NCI-H1694 (cell line): ENCODE measurements around the gene SYT12.
"Not testable (repeated sequence)": the region's sequence is repeated elsewhere in the genome, so short reads cannot be mapped to it uniquely, and the experiment has no call there.

Experiments
- DNase-seq: peaks from one replicate; lab custom pipeline; 2025; lab: John Stamatoyannopoulos, UW

SYT12 gene

DNA sequence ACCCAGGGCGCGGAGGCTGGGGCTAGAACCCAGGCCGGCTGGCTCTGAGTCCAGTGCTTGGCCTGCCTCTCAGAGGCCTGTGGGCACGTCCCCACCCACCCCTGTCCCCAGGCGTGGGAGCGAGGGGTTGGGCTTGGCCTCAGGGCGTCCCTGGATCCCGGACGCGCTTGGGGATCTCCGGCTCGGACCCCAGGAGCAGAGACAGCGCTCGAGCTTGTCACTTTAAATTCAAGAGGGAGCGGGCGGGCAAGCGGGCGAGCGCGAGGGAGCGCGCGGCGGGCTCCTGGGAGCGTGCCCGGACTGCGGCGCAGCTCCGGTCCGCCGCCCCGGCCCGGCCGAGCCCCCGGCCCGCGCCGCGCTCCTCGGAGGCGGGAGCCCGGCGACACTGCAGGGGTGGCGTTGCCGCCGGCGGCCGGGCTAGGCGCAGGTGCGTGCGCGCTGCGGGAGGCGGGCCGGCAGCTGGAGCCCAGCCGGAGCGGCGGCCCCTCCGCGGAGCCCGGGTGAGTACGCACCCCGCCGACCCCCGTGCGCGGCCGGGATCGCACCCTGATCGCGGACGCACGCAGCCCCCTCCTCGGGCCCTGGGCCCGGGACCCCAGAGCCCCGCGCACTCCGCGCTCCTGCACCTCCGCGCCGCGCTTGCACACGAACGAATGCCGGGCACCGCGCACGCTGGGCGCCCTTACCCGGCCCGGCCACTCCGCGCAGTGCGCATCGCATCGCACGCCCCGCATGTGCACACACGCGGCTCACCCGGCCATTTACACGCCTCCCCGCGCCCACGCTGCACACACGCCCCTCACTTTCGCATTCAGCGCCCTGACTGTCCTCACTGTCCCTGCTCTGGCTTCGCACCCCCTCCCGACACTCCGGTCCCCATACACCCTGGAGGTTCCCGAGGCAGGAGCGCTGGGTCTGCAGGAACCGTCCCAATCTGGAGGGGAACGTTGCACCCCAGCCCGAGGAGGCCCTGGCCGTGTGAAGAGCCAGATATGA, at the start of gene SYT12:
Gene SYT12, plus strand, starts transcription at position 174 of the 996 bp plus-strand sequence. CDS start 7,011 bp downstream, outside the sequence.
- DNase-seq = no peak

DNA sequence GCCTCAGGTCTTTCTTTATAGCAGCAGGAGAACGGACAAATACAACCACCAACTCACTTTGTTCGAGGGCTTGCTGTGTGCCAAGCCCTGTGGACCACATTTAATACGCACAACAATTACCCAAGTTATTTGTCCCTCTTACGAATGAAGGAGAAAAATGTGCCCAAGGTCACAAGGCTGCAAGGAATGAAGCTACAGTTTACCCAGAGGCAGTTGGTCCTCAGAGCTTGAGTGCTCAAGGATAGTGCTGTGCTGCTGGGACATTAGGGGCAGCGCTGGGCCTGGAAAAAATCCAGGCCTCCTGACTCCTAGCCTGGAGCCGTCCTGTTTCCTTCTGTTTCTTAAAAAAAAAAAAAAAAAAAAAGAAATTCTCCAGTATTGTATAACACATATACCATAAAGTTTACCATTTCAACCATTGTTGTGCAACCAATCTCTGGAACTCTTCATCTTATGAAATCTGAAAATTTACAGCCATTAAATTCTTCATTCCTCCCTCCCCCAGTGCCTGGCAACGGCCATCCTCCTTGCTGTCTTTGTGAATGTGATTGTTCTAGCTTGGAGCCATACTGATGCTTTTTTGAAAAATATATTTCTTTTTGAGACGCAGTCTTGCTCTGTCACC, 48.9 kb upstream of the SYT12 start:
- DNase-seq = no peak

- no peak for DNase-seq
Observed at GRCh38 chr11:66974724-66975404, 48.1 kb upstream of the SYT12 start, which contains the start of gene C11orf86. Gene C11orf86, plus strand, starts transcription at chr11:66975304. Its CDS starts 59 bp downstream, at chr11:66975363.

DNA sequence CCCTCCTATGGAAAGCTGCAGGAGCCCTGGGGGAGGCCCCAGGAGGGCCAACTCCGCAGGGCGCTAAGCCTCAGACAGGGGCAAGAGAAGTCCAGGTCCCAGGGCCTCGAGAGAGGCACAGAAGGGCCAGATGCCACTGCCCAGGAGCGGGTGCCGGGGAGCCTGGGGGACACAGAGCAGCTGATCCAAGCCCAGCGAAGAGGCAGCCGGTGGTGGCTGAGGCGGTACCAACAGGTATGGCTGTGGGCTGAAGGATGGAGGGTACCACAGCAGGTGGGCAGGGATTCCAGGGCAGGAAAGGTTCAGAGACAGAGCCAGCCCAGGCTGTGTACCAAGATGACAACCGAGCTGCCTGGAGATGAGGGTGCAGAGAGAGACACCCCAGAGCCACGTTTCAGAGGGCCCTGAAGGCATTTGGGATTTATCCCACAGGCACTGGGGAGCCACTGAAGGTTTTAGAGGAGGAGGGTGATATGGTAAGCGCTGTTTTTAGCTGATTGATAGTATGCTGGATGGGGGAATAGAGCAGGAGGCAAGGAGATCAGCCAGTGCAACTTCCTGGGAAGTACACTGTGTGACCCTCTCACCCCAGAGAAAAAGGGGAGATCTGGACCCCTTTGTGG, 47.4 kb upstream of the SYT12 start:
- no peak for DNase-seq

DNA sequence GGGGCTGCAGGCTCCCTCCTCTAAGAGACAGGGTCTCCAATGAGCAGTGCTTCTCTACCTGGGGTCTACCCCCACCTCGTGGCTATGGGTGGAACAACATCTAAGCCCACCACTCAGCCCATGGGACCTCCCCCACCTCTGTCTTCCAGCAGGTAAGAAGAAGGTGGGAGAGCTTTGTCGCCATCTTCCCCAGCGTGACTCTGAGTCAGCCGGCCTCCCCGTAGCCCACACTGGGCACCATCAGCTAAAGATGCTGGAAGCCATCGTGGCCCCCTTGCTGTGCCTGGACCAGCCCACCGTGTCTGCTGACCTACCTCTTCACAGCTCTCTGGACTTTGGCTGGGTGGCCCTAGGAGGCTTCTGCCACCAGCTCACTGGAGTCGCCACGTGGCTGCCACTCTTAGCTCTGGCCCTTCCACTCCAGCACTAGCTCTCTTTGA, 46.9 kb upstream of the SYT12 start:
- peak; percentile 7 for DNase-seq

DNA sequence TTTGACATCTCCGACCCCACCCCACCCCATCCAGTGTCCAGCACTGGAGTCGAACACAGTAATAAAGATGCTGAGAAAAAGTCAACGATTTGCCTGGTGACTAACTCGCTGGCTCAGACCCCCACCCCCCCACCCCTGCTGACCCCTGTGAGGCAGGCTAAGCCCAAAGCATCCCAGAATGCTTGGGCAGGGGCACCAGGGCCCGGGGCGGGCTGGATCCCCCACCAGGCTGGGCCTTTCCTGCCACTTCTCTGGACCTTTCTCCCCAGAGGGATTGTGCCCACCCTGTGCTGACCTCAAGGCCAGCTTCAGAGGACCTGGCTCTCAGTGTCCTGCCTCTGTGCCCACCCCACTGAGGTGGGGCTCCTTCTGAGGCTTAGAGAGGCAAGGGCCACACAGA, 46.0 kb upstream of the SYT12 start:
- no peak for DNase-seq

DNA sequence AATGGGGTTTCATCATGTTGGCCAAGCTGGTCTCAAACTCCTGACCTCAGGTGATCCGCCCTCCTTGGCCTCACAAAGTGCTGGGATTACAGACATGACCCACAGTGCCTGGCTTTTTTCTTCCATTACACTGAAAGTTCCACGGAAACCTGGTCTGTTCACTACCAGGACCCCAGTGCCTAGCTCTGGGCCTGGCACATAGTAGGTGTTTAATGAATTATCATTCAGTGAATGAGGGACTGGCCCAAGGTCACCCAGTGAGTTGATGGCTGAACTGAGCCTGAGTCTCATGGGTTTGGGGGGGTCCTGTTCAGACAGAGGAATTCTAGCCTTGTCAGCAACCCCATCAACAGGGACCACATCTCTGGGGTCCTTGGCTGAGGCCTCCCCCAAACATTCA, 44.7 kb upstream of the SYT12 start:
- DNase-seq = no peak

DNA sequence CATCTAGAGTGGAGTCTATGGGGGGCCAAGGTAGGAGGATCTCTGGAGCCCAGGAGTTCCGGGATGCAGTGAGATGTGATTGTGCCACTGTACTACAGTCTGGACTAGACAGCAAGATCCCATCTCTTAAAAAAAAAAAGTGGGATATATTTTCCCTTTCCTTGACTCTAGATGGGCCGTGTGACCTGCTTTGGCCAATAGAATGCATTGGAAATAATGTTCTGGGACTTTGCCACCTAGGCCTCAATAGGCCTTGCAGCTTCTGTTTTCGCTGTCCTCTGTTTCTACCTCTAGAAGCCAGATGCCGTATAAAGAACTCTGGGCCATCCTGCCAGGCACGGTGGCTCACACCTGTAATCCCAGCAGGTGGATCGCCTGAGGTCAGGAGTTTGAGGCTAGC, 44.2 kb upstream of the SYT12 start:
- DNase-seq = no peak

DNA sequence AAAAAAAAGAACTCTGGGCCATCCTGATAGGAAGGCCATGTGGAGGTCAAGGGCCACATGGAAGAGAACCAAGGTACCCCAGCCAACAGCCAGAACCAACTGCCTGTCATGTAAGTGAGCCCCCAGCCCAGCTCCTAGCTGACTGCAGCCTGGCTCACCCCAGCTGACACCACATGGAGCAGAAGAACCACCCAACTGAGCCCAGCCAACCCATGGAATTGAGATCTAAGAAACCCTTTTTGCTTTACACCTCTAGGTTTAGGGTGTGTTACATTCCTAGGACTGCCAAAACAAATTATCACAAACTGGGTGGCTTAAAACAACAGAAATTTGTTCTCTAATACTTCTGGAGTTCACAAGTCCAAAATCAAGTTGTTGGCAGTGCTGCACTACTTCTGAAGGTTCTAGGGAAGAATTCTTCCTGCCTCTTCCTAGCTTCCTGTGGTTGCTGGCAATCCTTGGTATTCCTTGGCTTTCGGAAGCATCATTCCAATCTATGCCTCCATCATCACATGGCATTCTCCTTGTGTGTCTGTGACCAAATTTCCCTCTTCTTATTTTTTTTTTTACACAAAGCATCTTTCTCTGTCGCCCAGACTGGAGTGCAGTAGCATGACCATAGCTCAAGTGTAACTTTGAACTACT, 43.5 kb upstream of the SYT12 start:
- no peak for DNase-seq

DNA sequence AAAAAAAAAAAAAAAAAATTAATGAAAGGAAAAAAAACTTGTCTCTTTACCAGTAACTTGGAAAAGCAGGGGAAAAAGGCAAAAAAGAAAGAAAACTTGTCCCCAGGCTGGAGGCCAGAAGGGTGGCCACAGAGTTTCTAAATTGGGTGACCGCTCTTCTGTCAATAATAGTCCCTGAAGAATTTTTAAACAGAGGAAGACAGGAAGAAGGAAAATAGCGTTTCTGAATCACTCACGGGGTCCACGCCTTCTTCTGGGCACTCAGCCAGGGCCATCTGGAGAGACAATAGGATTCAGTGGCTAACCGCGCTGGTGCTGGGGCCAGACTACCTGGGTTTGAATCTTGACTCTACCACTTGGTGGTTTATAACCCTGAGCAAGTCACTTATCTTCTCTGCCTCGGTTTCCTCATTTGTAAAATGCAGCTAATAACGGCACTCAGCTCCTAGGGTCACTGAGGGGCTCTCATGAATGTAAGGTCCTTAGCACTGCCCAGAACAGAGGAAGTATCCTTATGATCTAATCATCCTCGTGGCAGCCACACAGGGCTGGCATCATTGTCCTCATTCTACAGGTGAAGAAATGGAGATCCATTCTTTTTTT, 40.9 kb upstream of the SYT12 start:
- peak; percentile 63 for DNase-seq

GRCh38 chr11:66983275-66983924, 39.5 kb upstream of the SYT12 start:
- no peak for DNase-seq

DNA sequence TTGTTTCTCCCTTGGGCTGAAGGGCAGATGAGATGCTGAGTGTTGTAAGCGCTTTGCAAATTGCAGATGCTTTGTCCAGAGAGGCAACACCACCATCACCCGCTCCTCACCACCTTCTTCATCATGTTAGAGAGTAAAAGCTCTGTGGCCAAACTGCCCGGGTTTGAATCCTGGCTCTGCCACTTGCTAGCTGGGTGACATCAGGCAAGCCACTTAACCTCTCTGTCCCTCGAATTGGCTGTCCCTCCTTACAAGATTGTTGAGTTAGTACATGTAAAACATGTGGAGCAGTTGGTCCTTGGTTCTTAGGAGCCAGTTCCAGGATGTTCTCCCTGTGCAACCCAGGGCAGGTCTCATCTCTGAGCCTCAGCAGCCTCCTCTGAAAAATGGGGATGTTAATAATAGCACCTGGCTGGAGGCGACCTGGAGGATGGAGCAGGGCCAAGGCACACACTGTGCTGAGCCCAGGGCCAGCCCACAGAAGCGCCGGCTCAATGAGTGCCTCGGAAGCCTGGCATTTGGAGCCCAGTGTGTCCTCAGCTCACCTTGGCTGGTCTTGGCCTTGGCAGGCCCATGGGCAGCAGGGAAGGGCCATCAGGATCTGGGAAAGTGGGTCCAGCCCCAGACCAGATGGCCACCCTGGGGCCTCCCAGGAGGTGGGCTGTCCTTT, 37.3 kb upstream of the SYT12 start:
- no peak for DNase-seq

DNA sequence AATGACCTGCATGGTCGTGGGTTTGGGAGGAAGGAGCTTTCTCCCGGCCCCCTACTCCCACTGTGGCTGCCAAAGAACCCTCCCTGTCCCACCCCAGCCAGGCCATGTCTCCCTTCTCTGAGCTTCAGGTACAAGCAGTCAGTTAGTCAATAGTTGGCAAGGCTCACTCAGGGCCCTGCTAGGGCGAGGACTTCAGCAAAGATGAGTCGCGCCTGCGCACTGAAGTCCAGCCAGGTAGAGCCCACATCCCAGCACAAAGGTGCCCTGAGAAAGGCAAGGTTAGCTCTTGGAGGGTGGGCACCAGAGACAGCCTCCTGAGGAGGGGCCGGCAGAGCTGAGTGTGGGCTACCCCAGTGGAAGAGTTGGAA, 36.8 kb upstream of the SYT12 start:
- no peak for DNase-seq

- peak; percentile 32 for DNase-seq
Observed at GRCh38 chr11:66987158-66987620, 35.7 kb upstream of the SYT12 start.

DNA sequence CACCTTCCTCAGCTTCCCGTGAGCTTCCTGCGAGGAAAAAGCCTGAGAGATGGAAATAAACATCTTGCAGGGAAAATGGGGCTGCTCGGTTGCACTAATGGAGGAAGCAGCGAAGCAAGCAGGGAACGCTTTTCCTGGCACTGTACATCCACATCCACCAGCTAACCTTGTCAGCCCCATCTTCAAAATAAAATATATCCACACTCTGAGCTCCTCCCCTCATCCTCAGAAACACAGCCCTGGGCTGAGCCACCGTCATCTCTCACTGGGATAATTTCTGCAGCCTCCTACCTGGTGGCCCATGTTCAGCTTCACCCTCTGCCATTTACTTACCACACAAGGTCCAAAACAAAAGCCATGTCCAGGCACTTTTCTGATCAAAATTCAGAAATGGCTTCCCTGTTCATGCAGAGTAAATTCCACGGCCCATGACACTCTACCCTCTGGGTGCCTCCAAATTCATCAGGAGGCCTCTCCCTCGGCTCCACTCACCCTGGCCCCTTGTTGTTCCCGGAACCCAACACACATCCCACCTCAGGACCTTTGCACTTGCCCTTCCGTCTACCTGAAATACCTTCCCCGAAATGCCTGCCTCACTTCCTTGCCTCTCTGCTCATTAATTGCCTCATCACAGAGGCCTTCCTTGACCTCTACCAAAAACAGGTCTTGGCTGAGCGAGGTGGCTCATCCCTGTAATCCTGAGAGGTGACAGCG, 34.9 kb upstream of the SYT12 start:
- no peak for DNase-seq

GRCh38 chr11:66988741-66989140, 34.2 kb upstream of the SYT12 start:
- DNase-seq = not testable (repeated sequence)

DNA sequence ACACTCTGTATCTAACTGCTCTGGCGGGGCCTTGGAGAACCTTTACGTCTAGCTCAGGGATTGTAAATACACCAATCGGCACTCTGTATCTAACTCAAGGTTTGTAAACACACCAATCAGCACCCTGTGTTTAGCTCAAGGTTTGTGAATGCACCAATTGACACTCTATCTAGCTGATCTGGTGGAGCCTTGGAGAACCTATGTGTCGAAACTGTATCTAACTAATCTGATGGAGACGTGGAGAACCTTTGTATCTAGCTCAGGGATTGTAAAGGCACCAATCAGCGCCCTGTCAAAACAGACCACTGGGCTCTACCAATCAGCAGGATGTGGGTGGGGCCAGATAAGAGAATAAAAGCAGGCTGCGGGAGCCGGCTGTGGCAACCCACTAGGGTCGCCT, 33.6 kb upstream of the SYT12 start:
- not testable (repeated sequence) for DNase-seq

DNA sequence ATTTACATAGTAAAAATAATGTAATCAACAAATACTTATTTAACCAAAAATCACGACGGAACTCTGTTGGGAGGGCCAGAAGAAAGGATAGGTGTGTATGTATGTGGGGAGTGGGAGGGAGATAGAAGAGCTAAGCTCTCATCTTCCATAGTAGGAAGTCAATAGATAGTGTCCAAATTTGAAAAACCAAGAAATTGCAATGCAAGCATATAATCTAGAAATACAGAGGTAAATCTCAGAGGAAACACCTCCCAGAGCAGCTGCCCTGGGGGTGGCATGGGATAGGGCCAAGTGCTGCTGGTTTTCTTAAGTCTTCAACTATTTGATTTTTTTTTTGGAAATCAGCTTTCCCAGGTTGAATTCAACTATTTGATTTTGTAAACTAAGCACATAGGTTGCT, 30.9 kb upstream of the SYT12 start:
- DNase-seq = no peak

DNA sequence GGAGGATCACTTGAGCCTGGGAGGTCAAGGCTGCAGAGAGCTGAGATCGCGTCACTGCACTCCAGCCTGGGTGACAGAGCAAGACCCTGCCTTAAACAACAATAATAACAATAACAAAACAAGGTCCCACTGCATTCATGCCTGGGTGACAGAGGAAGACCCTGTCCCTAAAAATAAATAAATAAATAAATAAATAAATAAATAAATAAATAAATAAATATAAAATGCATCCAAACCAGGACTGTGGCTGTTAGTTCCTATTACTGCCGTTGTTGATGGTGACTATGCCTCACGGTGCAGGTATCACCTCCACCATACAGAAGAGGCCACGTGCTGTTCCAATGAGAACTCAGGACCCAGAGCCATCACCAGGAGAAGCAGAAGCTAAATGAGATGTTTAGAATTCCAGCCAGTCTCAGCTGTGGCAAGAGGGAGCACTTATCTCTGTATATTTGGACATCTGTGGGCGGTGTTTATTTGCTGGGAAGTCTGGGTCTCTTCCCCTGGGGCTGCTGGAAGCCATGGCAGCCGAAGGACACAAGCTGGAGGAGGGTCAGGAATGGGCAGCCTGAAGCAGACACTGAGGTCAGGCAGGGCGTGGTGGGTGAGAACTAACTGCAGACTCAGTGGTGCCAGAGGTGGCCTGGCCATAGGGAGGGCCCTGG, 26.2 kb upstream of the SYT12 start:
- DNase-seq = no peak
